ENCODE data around the gene CLDND1.

CLDND1 gene

GRCh38 chr3:98514948-98515347, 7.8 kb downstream of the CLDND1 start:
- no peak for DNase-seq (ENCODE audit: low read depth)

GRCh38 chr3:98513736-98514135, 9.0 kb downstream of the CLDND1 start:
- DNase-seq (ENCODE audit: low read depth) = no peak

- DNase-seq (ENCODE audit: low read depth) = peak; percentile 94
Measured at GRCh38 chr3:98513091-98513511, 9.6 kb downstream of the CLDND1 start.

- no peak for DNase-seq (ENCODE audit: low read depth)
Measured at GRCh38 chr3:98512576-98512975, 10.1 kb downstream of the CLDND1 start.

GRCh38 chr3:98508582-98508981, 14.1 kb downstream of the CLDND1 start:
- no peak for DNase-seq (ENCODE audit: low read depth)

- peak; percentile 75 for DNase-seq (ENCODE audit: low read depth)
Measured at GRCh38 chr3:98504539-98504938, 18.2 kb downstream of the CLDND1 start.

GRCh38 chr3:98501863-98502576, 20.7 kb downstream of the CLDND1 start:
- DNase-seq (ENCODE audit: low read depth) = no peak

GRCh38 chr3:98501270-98501669, 21.4 kb downstream of the CLDND1 start:
- DNase-seq (ENCODE audit: low read depth) = no peak

- DNase-seq (ENCODE audit: low read depth) = peak; percentile 26
Measured at GRCh38 chr3:98500019-98500418, 22.7 kb downstream of the CLDND1 start.

GRCh38 chr3:98497381-98497780, 25.3 kb downstream of the CLDND1 start, which contains the start of gene OR5K2:
TSS of gene OR5K2 (plus strand) at chr3:98497681. CDS start at chr3:98497681, 0 bp downstream.
- no peak for DNase-seq (ENCODE audit: low read depth)

- DNase-seq (ENCODE audit: low read depth) = no peak
Measured at GRCh38 chr3:98483626-98484025, 39.1 kb downstream of the CLDND1 start.

GRCh38 chr3:98482717-98483482, 39.8 kb downstream of the CLDND1 start:
- DNase-seq (ENCODE audit: low read depth) = no peak
